Endodermal cell (in vitro differentiated cells): Measurements from ENCODE around the gene TTC34. TPM values are rescaled to one million over a fixed set of nuclear protein-coding genes. Genes with fewer than 3 reads are reported as not detected.

ENCODE experiments used
- DNase-seq: peaks from one replicate; pipeline ENCODE4 v3.0.0-alpha.2; 2017
- H3K27ac ChIP-seq: 2 replicates; pipeline ENCODE4 v1.5.1; 2013; ENCODE audit warnings: mild to moderate bottlenecking, low read depth, low read length, moderate library complexity
- H3K27me3 ChIP-seq: 2 replicates; pipeline ENCODE4 v1.6.1; 2013; ENCODE audit warnings: mild to moderate bottlenecking, low read length, moderate library complexity; ENCODE audit not compliant: insufficient read depth, control insufficient read depth, poor library complexity, severe bottlenecking
- H3K36me3 ChIP-seq: 2 replicates; pipeline ENCODE4 v1.7.0; 2013; ENCODE audit warnings: mild to moderate bottlenecking, low read length, moderate library complexity; ENCODE audit not compliant: control insufficient read depth, insufficient read depth
- H3K4me1 ChIP-seq: one replicate; pipeline ENCODE4 v1.7.0; 2013; ENCODE audit warnings: low read length; ENCODE audit not compliant: control insufficient read depth, insufficient read depth
- H3K4me3 ChIP-seq: 2 replicates; pipeline ENCODE4 v1.5.1; 2013; ENCODE audit warnings: mild to moderate bottlenecking, low read length, moderate library complexity
- H3K9ac ChIP-seq: 2 replicates; pipeline ENCODE4 v1.6.1; 2013; ENCODE audit warnings: mild to moderate bottlenecking, low read length, moderate library complexity; ENCODE audit not compliant: poor library complexity, severe bottlenecking; ENCODE audit errors: extremely low read depth
- H3K9me3 ChIP-seq: 2 replicates; pipeline ENCODE4 v1.6.1; 2013; ENCODE audit warnings: mild to moderate bottlenecking, low read length, moderate library complexity; ENCODE audit not compliant: control insufficient read depth
- H3K27ac Mint-ChIP-seq: 2 replicates; pipeline ENCODE4 v1.8.0; 2020; ENCODE audit warnings: mixed read lengths
- H3K27me3 Mint-ChIP-seq: 2 replicates; pipeline ENCODE4 v1.8.0; 2021; ENCODE audit warnings: mild to moderate bottlenecking, mixed read lengths; ENCODE audit not compliant: insufficient read depth
- H3K36me3 Mint-ChIP-seq: 2 replicates; pipeline ENCODE4 v1.8.0; 2020; ENCODE audit warnings: low read depth, mixed read lengths
- H3K4me1 Mint-ChIP-seq: 2 replicates; pipeline ENCODE4 v1.8.0; 2020; ENCODE audit warnings: mixed read lengths
- H3K4me3 Mint-ChIP-seq: 2 replicates; pipeline ENCODE4 v1.8.0; 2020; ENCODE audit warnings: mild to moderate bottlenecking, moderate library complexity, mixed read lengths
- H3K9me3 Mint-ChIP-seq: 2 replicates; pipeline ENCODE4 v1.8.0; 2020; ENCODE audit warnings: mild to moderate bottlenecking, mixed read lengths
- CTCF ChIP-seq: fragments of 200-600 bp; sonication (generic); conservative IDR thresholded peaks from 2 replicates; pipeline ENCODE4 v1.5.0; 2021; ENCODE audit warnings: antibody characterized with exemption, mild to moderate bottlenecking
- WGBS, 2 experiments: methylation state at CpG; one replicate each; pipeline versions ENCODE4 v1.1.5 to v1.1.7; 2013; ENCODE audit warnings: missing lambda C conversion rate in 2 of 2, mixed read lengths in 1 of 2; ENCODE audit not compliant: insufficient coverage in 1 of 2, insufficient read length in 1 of 2; 5-methylcytosine and 5-hydroxymethylcytosine counted together
- total RNA-seq, 2 donors: library from RNA; stranded (reverse); fragmentation: NEBNext Ultra II Directional in 1 of 2; extraction: Animal tissue kit (Norgen Biotek cat#: 25700) in 1 of 2; gene quantifications; 2 replicates in 1 of 2; 3 replicates in 1 of 2; pipeline ENCODE4 v1.2.1, GENCODE V29; 2021

Gene TTC34
- total RNA-seq, 2 donors from 2014 or later, result 2.4 to 3.1 TPM

- Mint-ChIP-seq H3K9me3 (peaks cover 82% of the 10 kb centered on the region), H3K27me3 (peaks cover 2% of the 10 kb centered on the region), H3K4me3 (no peak overlapping the region), H3K4me1 (no peaks in the 10 kb centered on the region), H3K36me3 (peaks cover 6% of the 10 kb centered on the region), H3K27ac (no peak overlapping the region)
- Histone ChIP-seq H3K9ac (no peak overlapping the region), H3K27ac (no peak overlapping the region), H3K9me3 (peaks cover 31% of the 10 kb centered on the region), H3K36me3 (no peaks in the 10 kb centered on the region), H3K27me3 (no peaks in the 10 kb centered on the region), H3K4me3 (no peak overlapping the region), H3K4me1 (no peaks in the 10 kb centered on the region)
- peak; percentile 21 for DNase-seq
- 85 to 86% methylated on average over 15 to 26 of the region's 26 CpGs for WGBS, 2 experiments
- TF ChIP-seq CTCF, result no peak
Measured at GRCh38 chr1:2787163-2787911, 14.2 kb downstream of the TTC34 start.

GRCh38 chr1:2786329-2787162 is 14.9 kb downstream of the TTC34 start:
- no peaks in the 10 kb centered on the region for H3K4me1 ChIP-seq
- H3K9me3 Mint-ChIP-seq, result peaks cover 82% of the 10 kb centered on the region
- no peak overlapping the region for H3K9ac ChIP-seq
- no peaks in the 10 kb centered on the region for H3K27me3 ChIP-seq
- H3K27ac Mint-ChIP-seq, result no peak overlapping the region
- no peaks in the 10 kb centered on the region for H3K36me3 ChIP-seq
- no peak overlapping the region for H3K27ac ChIP-seq
- H3K36me3 Mint-ChIP-seq, result peaks cover 6% of the 10 kb centered on the region
- 48 to 79% methylated on average over 8 to 27 of the region's 27 CpGs for WGBS, 2 experiments
- TF ChIP-seq CTCF, result peak; percentile 45
- H3K4me3 ChIP-seq, result no peak overlapping the region
- no peak overlapping the region for H3K4me3 Mint-ChIP-seq
- peak; percentile 71 for DNase-seq
- peaks cover 33% of the 10 kb centered on the region for H3K9me3 ChIP-seq
- H3K27me3 Mint-ChIP-seq, result peaks cover 2% of the 10 kb centered on the region
- H3K4me1 Mint-ChIP-seq, result no peaks in the 10 kb centered on the region

- Histone ChIP-seq H3K27ac (no peak overlapping the region), H3K27me3 (no peaks in the 10 kb centered on the region), H3K4me3 (no peak overlapping the region), H3K9me3 (peaks cover 36% of the 10 kb centered on the region), H3K36me3 (no peaks in the 10 kb centered on the region), H3K9ac (no peak overlapping the region), H3K4me1 (no peaks in the 10 kb centered on the region)
- peak; percentile 18 for DNase-seq
- H3K27me3 Mint-ChIP-seq, result peaks cover 2% of the 10 kb centered on the region
- no peak for TF ChIP-seq CTCF
- H3K9me3 Mint-ChIP-seq, result peaks cover 82% of the 10 kb centered on the region
- no peak overlapping the region for H3K4me3 Mint-ChIP-seq
- H3K36me3 Mint-ChIP-seq, result peaks cover 6% of the 10 kb centered on the region
- no peak overlapping the region for H3K27ac Mint-ChIP-seq
- 89 to 93% methylated on average over 10 to 23 of the region's 23 CpGs for WGBS, 2 experiments
- H3K4me1 Mint-ChIP-seq, result no peaks in the 10 kb centered on the region
Measured at GRCh38 chr1:2785631-2786328, 15.7 kb downstream of the TTC34 start.
